Activated naive CD4-positive, alpha-beta T cell treated with anti-CD3 and anti-CD28 coated beads, Interleukin-2, amount 50 U/mL, for 72 hours (primary cell): ENCODE results near the gene FRAS1. TPM values are rescaled to one million over a fixed set of nuclear protein-coding genes. Genes with fewer than 3 reads are reported as not detected.
"Not testable (repeated sequence)": the region's sequence is repeated elsewhere in the genome, so short reads cannot be mapped to it uniquely, and the experiment has no call there.

Experiments
- ATAC-seq, 2 donors: fragments of 150-1000 bp; cut with Tn5 transposase; 2 replicates each; pipeline ENCODE4 v1.10.0; 2021; ENCODE audit warnings: mild to moderate bottlenecking in 2 of 2, moderate library complexity in 2 of 2
- DNase-seq, 2 donors: peaks; one replicate each; pipeline ENCODE4 v3.0.0; 2021 to 2022; ENCODE audit warnings: low spot score in 2 of 2
- H3K27ac Mint-ChIP-seq, 2 donors: one replicate each; pipeline ENCODE4 v1.8.0; 2022; ENCODE audit warnings: mild to moderate bottlenecking in 2 of 2, mixed read lengths in 2 of 2
- H3K36me3 Mint-ChIP-seq, 2 donors: one replicate each; pipeline ENCODE4 v1.8.0; 2022; ENCODE audit warnings: mixed read lengths in 2 of 2
- H3K9me3 Mint-ChIP-seq, 2 donors: one replicate each; pipeline ENCODE4 v1.8.0; 2022; ENCODE audit warnings: mixed read lengths in 2 of 2
- total RNA-seq, 2 donors: library from RNA; stranded (reverse); gene quantifications; one replicate each; pipeline ENCODE4 v1.2.3, GENCODE V29; 2022

FRAS1 gene
- total RNA-seq, 2 donors from 2014 or later, result 0.06 TPM; not detected in 1

DNA sequence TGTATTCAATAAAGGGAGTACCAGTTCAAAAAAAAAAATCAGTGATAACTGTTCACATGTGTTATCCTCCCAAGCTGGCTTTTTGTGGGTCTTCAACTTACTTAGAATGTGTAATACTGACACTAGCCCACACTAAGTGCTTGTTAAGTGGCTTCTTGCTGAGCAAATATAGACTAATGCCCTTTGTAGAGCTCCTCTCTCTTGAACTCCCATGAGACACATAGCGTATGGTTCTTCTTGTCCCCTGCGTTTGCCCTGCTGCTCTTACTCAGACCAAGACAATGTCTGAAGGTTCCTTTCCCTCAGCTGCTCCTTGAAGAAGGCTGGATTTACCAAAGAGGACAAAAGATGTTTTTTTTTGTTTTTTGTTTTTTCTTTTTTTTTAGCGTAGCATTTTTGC is 110.9 kb downstream of the FRAS1 start:
- Mint-ChIP-seq H3K9me3 (no peaks in the 10 kb centered on the region), H3K27ac (no peak overlapping the region), H3K36me3 (no peaks in the 10 kb centered on the region)
- DNase-seq (no peak), ATAC-seq (no peak)

- Mint-ChIP-seq H3K9me3 (no peaks in the 10 kb centered on the region), H3K36me3 (no peaks in the 10 kb centered on the region), H3K27ac (no peak overlapping the region)
- DNase-seq (no peak), ATAC-seq (no peak)
Measured at GRCh38 chr4:78169728-78170127, 112.6 kb downstream of the FRAS1 start.

DNA sequence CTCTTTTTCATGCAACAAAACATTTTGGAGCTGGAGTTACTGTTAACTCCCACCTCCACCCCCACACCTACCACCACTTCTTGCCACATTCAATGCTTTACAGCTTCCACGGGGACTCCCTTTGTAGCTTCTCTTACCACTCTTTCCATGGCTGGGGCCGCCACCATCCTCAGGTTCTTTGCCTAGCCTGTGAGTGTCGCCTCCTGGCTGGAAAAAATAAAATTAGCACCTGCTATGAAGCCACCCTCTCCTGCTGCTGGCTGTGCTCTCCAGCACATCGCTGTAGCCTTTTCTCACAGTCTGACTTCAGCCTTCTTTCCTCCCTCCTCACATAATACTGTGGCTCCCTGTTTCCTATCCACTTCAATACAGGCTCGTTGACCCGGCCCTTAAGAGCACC is 114.4 kb downstream of the FRAS1 start:
- Mint-ChIP-seq H3K27ac (no peak overlapping the region), H3K9me3 (no peaks in the 10 kb centered on the region), H3K36me3 (no peaks in the 10 kb centered on the region)
- ATAC-seq (no peak), DNase-seq (no peak)

DNA sequence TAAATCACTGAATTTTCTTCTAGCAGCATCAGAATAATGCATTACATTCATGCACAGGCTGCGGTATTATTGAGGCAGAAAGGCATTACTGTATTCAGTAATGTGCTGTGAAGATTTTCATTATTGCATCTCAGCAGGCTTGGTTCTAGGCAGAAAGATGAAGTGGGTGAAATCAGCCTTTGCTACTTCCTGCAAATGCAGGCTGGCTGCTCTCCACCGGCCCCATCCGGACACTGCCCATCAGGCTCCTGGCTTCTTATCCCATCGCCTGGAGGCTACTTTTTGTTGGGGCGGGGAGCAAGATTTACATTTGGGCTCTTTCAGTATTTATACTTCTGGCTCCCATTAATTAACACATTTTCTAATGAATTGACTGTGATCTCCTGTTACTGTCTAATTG is 117.8 kb downstream of the FRAS1 start:
- Mint-ChIP-seq H3K27ac (no peak overlapping the region), H3K9me3 (no peaks in the 10 kb centered on the region), H3K36me3 (no peaks in the 10 kb centered on the region)
- ATAC-seq (no peak), DNase-seq (no peak)

DNA sequence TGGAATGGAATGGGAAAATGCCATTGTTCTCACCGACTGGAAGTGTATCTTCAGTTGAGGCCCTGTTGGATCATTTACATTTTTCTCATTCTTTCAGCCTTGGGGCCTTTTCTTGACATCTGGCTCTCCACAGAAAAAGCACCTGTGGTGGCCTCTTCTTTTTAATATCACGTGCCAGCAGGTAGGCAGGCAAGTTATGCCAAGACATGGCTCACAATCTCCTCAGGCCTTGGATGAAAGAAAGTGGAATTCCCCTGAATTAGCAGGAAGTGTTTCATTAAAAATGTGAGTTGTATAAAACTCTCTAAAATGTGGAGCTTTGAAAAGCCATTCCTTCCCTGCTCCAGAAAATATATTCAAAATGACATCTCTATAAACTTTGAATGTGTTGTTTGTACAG is 122.1 kb downstream of the FRAS1 start:
- no peak for DNase-seq
- H3K27ac Mint-ChIP-seq, result no peak overlapping the region
- H3K36me3 Mint-ChIP-seq, result no peaks in the 10 kb centered on the region
- H3K9me3 Mint-ChIP-seq, result no peaks in the 10 kb centered on the region
- no peak for ATAC-seq

- not testable (repeated sequence) for DNase-seq, H3K9me3 Mint-ChIP-seq, H3K36me3 Mint-ChIP-seq, H3K27ac Mint-ChIP-seq, ATAC-seq
Measured at GRCh38 chr4:78181681-78182234, 124.6 kb downstream of the FRAS1 start.

- DNase-seq (no peak), ATAC-seq (no peak)
- no peak overlapping the region for H3K27ac Mint-ChIP-seq
- no peaks in the 10 kb centered on the region for H3K36me3 Mint-ChIP-seq
- H3K9me3 Mint-ChIP-seq, result no peaks in the 10 kb centered on the region
Measured at GRCh38 chr4:78184584-78184983, 127.5 kb downstream of the FRAS1 start.

GRCh38 chr4:78185117-78185516 is 128.0 kb downstream of the FRAS1 start:
- ATAC-seq (no peak), DNase-seq (no peak)
- Mint-ChIP-seq H3K27ac (no peak overlapping the region), H3K36me3 (no peaks in the 10 kb centered on the region), H3K9me3 (no peaks in the 10 kb centered on the region)

- Mint-ChIP-seq H3K9me3 (no peaks in the 10 kb centered on the region), H3K27ac (no peak overlapping the region)
Measured at GRCh38 chr4:78186597-78187543, 129.7 kb downstream of the FRAS1 start.

GRCh38 chr4:78190068-78190467 is 132.9 kb downstream of the FRAS1 start:
- no peak overlapping the region for H3K27ac Mint-ChIP-seq
- DNase-seq, result no peak
- no peaks in the 10 kb centered on the region for H3K36me3 Mint-ChIP-seq
- H3K9me3 Mint-ChIP-seq, result peaks cover 4 to 10% of the 10 kb centered on the region in 2 donors
- no peak for ATAC-seq

More at GRCh38 chr4:78186597-78187543, 129.7 kb downstream of the FRAS1 start:
- H3K36me3 Mint-ChIP-seq, result no peaks in the 10 kb centered on the region
- no peak for ATAC-seq
- DNase-seq, result no peak

DNA sequence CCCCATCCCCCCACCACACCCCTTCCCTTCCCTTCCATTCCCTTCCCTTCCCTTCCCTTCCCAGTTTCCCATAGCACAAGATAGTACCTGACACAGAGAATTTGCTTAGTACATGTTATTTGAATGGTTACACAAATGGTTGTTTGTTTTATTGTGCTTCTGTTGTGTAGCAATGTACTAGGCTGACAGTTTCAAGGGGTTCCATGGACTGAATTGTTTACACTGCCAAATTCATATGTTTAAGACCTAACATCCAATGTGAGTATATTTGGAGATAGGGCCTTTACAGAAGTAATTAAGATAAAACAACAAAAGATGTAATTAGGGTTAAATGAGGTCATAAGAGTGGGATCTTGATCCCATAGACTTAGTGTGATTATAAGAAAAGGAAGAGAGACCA is 133.5 kb downstream of the FRAS1 start:
- Mint-ChIP-seq H3K36me3 (no peaks in the 10 kb centered on the region), H3K27ac (no peak overlapping the region), H3K9me3 (peaks cover 4 to 10% of the 10 kb centered on the region in 2 donors)
- DNase-seq (no peak), ATAC-seq (no peak)

GRCh38 chr4:78197947-78198346 is 140.8 kb downstream of the FRAS1 start:
- Mint-ChIP-seq H3K27ac (no peak overlapping the region), H3K36me3 (no peaks in the 10 kb centered on the region), H3K9me3 (peaks cover 0 to 5% of the 10 kb centered on the region in 2 donors)
- no peak for DNase-seq
- no peak for ATAC-seq

DNA sequence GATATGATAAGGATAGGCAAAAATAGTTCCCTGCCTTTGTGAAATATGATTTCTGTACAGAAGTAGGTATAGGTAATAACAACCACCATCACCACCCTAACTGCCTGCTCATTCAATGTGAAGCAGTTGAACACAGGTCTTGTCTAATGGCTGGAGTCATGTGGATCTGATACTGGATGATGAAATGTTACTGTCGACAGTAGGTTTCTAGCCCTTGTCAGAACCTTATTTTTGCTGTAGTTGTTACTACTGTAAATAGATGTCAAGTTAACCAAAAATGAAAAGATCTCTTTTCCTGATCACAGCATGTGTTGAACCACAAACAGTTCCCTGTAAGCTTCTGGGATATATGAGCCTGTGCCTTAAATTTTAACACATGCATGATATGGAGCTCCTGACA is 142.9 kb downstream of the FRAS1 start:
- ATAC-seq (no peak), DNase-seq (no peak)
- Mint-ChIP-seq H3K36me3 (no peaks in the 10 kb centered on the region), H3K27ac (no peak overlapping the region), H3K9me3 (no peaks in the 10 kb centered on the region)

DNA sequence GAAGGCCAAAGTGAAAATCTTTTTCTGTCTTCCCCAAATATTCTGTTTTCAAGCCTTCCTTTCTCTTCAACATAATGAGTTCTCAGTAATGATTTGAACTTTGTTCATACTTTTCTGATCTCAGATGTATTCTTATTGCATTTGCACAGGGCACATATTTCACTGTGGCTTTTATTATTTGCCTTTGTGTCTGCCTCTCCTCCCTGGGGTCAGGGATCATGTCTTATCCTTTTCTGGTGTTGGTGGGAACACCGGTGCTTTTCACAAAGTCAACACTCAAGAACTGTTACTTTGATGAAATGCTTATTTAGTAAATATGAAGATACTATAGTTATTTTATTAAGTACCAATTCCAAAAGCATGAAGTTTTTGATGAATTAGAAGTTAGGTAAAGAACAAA is 143.8 kb downstream of the FRAS1 start:
- no peak for DNase-seq
- Mint-ChIP-seq H3K9me3 (no peaks in the 10 kb centered on the region), H3K36me3 (no peaks in the 10 kb centered on the region), H3K27ac (no peak overlapping the region)
- no peak for ATAC-seq

- DNase-seq (no peak), ATAC-seq (no peak)
- no peak overlapping the region for H3K27ac Mint-ChIP-seq
- H3K9me3 Mint-ChIP-seq, result no peaks in the 10 kb centered on the region
- no peaks in the 10 kb centered on the region for H3K36me3 Mint-ChIP-seq
Measured at GRCh38 chr4:78204176-78204575, 147.1 kb downstream of the FRAS1 start.

DNA sequence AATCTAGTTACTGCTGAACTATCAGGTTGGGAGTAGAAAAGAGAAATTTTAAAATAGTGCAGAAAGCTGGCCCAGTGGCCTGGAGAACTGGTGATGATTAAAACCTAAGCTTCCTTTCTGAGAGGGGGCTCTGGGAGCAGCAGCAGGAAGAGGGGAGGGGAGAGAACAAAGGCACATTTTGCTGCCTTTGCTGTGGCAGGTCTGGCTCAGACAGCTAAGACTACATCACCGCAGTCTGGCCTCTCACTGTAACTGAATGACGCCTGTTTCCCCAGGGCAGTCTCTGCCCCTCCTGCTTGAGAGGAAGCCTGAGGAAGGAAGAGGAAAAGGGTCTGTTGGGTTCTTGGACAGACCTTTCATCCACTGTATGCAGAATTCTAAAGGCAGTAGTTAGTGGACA is 148.5 kb downstream of the FRAS1 start:
- no peaks in the 10 kb centered on the region for H3K36me3 Mint-ChIP-seq
- no peak for ATAC-seq
- DNase-seq, result no peak
- no peaks in the 10 kb centered on the region for H3K9me3 Mint-ChIP-seq
- no peak overlapping the region for H3K27ac Mint-ChIP-seq

DNA sequence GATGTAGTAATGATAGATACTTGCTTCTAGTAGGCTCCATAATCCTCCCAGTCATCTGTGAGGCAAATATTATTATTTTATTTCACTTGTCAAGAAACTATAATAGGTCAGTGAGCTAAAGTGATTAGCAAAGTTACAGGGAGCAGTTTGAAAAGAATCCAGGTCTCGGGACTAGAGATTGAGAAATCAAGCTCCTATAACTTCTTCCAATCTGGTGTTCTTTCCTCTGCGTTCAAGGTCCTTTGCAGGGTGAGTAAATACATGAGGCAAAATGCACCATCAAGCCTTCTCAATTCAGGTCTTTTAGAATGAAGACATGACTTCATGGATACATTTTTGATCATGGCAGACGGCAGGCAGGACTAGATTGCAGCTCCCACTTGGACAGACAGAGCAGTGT is 150.4 kb downstream of the FRAS1 start:
- Mint-ChIP-seq H3K36me3 (no peaks in the 10 kb centered on the region), H3K27ac (no peak overlapping the region), H3K9me3 (no peaks in the 10 kb centered on the region)
- DNase-seq (no peak), ATAC-seq (no peak)

- no peak for ATAC-seq
- Mint-ChIP-seq H3K9me3 (no peaks in the 10 kb centered on the region), H3K36me3 (no peaks in the 10 kb centered on the region), H3K27ac (no peak overlapping the region)
- DNase-seq, result no peak
Measured at GRCh38 chr4:78207951-78208350, 150.8 kb downstream of the FRAS1 start.
